ENCODE results near the gene EIF3B. TPM values are rescaled to one million over a fixed set of nuclear protein-coding genes. Genes with fewer than 3 reads are reported as not detected.

The EIF3B gene
- total and polyA plus RNA-seq, 9 of the 15 experiments (the other 6 are each of a cell fraction or from before 2014, with no cell fraction given): 25.9 to 494 (median 357) TPM

GRCh38 chr7:2354186-2354938 lies at the start of gene EIF3B (continued):
- TF ChIP-seq TSHZ1 (CRISPR knock-in tag; IDR thresholded peaks at IDR 0.05) (0 out of 2 replicates have a peak, but pooled peaks have one; percentile 14), HMG20A (CRISPR knock-in tag; conservative IDR thresholded peaks at IDR 0.05) (no peak), ILF3 (IDR thresholded peaks at IDR 0.05; ENCODE audit: borderline replicate concordance) (peak; percentile 46; the same call in 1 of the 2 replicates), HMG20B (CRISPR knock-in tag; IDR thresholded peaks at IDR 0.05) (no peak), MBD2 (IDR thresholded peaks at IDR 0.05; ENCODE audit: borderline replicate concordance, low read depth) (peak; percentile 89), PRPF4 (IDR thresholded peaks at IDR 0.05; ENCODE audit: insufficient read depth, low read depth, low read length, poor library complexity, severe bottlenecking) (no peak), JUN (IDR thresholded peaks at IDR 0.05; ENCODE audit: borderline replicate concordance, low read depth, low read length) (peak; percentile 64; the same call in 1 of the 2 replicates), JUN (CRISPR knock-in tag; IDR thresholded peaks at IDR 0.05; ENCODE audit: borderline replicate concordance) (no peak), RB1 (IDR thresholded peaks at IDR 0.05; ENCODE audit: low read depth) (peak; percentile 92), HNRNPL (IDR thresholded peaks at IDR 0.05; ENCODE audit: low read depth, low read length) (0 out of 2 replicates have a peak, but pooled peaks have one; percentile 10), ZKSCAN8 (CRISPR knock-in tag; IDR thresholded peaks at IDR 0.05) (no peak), SIRT6 (IDR thresholded peaks at IDR 0.05; ENCODE audit: low read depth, low read length) (no peak), SP2 (IDR thresholded peaks at IDR 0.05; ENCODE audit: extremely low read depth, low read depth, low read length, poor library complexity, severe bottlenecking) (no peak), MXI1 (IDR thresholded peaks at IDR 0.05; ENCODE audit: low read depth, low read length) (peak; percentile 79), HNRNPK (IDR thresholded peaks at IDR 0.05; ENCODE audit: low read depth, low read length, poor library complexity, severe bottlenecking) (no peak), FOXA1 (IDR thresholded peaks at IDR 0.05; ENCODE audit: borderline replicate concordance) (no peak), TFAP4 (CRISPR knock-in tag; IDR thresholded peaks at IDR 0.05; ENCODE audit: borderline replicate concordance) (no peak; the same call in 1 of the 2 replicates), NONO (IDR thresholded peaks at IDR 0.05; ENCODE audit: low read depth in 2 of 2, low read length in 1 of 2) (peak; percentile 46 to 99; a peak in 3 of 4 replicates), CEBPG (CRISPR knock-in tag; IDR thresholded peaks at IDR 0.05) (no peak), CEBPG (tag; conservative IDR thresholded peaks at IDR 0.05 in 1 of 2, IDR thresholded peaks at IDR 0.05 in 1 of 2) (no peak), HINFP (tag; conservative IDR thresholded peaks at IDR 0.05; ENCODE audit: low read depth) (no peak)

All from K562 (cell line).